ENCODE results near the gene KIF26B.

GRCh38 chr1:245690946-245691541 is 536.3 kb downstream of the KIF26B start:
- no peak for TF ChIP-seq CTCF (IDR thresholded peaks at IDR 0.05)
- no peak for TF ChIP-seq POLR2AphosphoS5 (IDR thresholded peaks at IDR 0.05; ENCODE audit: low read depth, low read length)
- TF ChIP-seq PBX3 (IDR thresholded peaks at IDR 0.05), result no peak

All from SK-N-SH (cell line).